ENCODE results near the gene EMC8. TPM values are rescaled to one million over a fixed set of nuclear protein-coding genes. Genes with fewer than 3 reads are reported as not detected.

The EMC8 gene
- total RNA-seq, 1 experiment from 2014 or later: 158 TPM

GRCh38 chr16:85757341-85757822, 42.0 kb downstream of the EMC8 start:
- DNase-seq (ENCODE audit: low read depth): peak; percentile 80

GRCh38 chr16:85755929-85756768, 43.2 kb downstream of the EMC8 start:
- no peak for DNase-seq (ENCODE audit: low read depth)

GRCh38 chr16:85754413-85754812, 44.9 kb downstream of the EMC8 start:
- DNase-seq (ENCODE audit: low read depth): no peak

GRCh38 chr16:85753976-85754375, 45.4 kb downstream of the EMC8 start:
- DNase-seq (ENCODE audit: low read depth): no peak

- no peak for DNase-seq (ENCODE audit: low read depth)
Observed at GRCh38 chr16:85753559-85753958, 45.8 kb downstream of the EMC8 start.

- DNase-seq (ENCODE audit: low read depth): peak; percentile 24
Observed at GRCh38 chr16:85752511-85753420, 46.6 kb downstream of the EMC8 start.

- peak; percentile 90 for DNase-seq (ENCODE audit: low read depth)
Observed at GRCh38 chr16:85751698-85752501, 47.4 kb downstream of the EMC8 start.

- DNase-seq (ENCODE audit: low read depth): peak; percentile 74
Observed at GRCh38 chr16:85750827-85751697, 48.3 kb downstream of the EMC8 start, which contains the start of gene C16orf74. TSS of gene C16orf74 (minus strand) at chr16:85751096. CDS start at chr16:85735217, 15,879 bp downstream.

- DNase-seq (ENCODE audit: low read depth): peak; percentile 64
Observed at GRCh38 chr16:85750146-85750826, 49.1 kb downstream of the EMC8 start.

- DNase-seq (ENCODE audit: low read depth): no peak
Observed at GRCh38 chr16:85749771-85750145, 49.6 kb downstream of the EMC8 start.

GRCh38 chr16:85746460-85747215, 52.7 kb downstream of the EMC8 start:
- DNase-seq (ENCODE audit: low read depth): peak; percentile 61

GRCh38 chr16:85738923-85739715, 60.2 kb downstream of the EMC8 start:
- no peak for DNase-seq (ENCODE audit: low read depth)

GRCh38 chr16:85736921-85737320, 62.4 kb downstream of the EMC8 start:
- no peak for DNase-seq (ENCODE audit: low read depth)

GRCh38 chr16:85735946-85736345, 63.4 kb downstream of the EMC8 start:
- DNase-seq (ENCODE audit: low read depth): no peak

GRCh38 chr16:85735225-85735635, 64.1 kb downstream of the EMC8 start:
- no peak for DNase-seq (ENCODE audit: low read depth)

GRCh38 chr16:85734311-85735017, 64.9 kb downstream of the EMC8 start:
- DNase-seq (ENCODE audit: low read depth): no peak

GRCh38 chr16:85733839-85734170, 65.5 kb downstream of the EMC8 start:
- DNase-seq (ENCODE audit: low read depth): no peak
